ENCODE measurements around the gene TICRR.

TICRR gene

GRCh38 chr15:89662893-89663626 is 87.8 kb downstream of the TICRR start:
- peak overlapping the region; percentile 69 for H3K27ac ChIP-seq (ENCODE audit: low read length)
- no peaks in the 10 kb centered on the region for H3K36me3 ChIP-seq (ENCODE audit: control insufficient read depth in 1 of 2, insufficient read depth in 2 of 2, low read length in 2 of 2)
- H3K4me1 ChIP-seq (ENCODE audit: control insufficient read depth in 1 of 2, insufficient read depth in 2 of 2, low read length in 2 of 2) = peaks cover 5 to 8% of the 10 kb centered on the region in 2 donors
- H3K9me3 ChIP-seq (ENCODE audit: control insufficient read depth in 1 of 2, low read length in 2 of 2) = no peaks in the 10 kb centered on the region
- no peak overlapping the region for H3K4me3 ChIP-seq (ENCODE audit: low read depth in 1 of 2, low read length in 2 of 2)
- no peaks in the 10 kb centered on the region for H3K27me3 ChIP-seq (ENCODE audit: low read depth, low read length)

- Histone ChIP-seq H3K27me3 (ENCODE audit: low read depth, low read length) (no peaks in the 10 kb centered on the region), H3K4me3 (ENCODE audit: low read depth in 1 of 2, low read length in 2 of 2) (no peak overlapping the region), H3K9me3 (ENCODE audit: control insufficient read depth in 1 of 2, low read length in 2 of 2) (no peaks in the 10 kb centered on the region), H3K36me3 (ENCODE audit: control insufficient read depth in 1 of 2, insufficient read depth in 2 of 2, low read length in 2 of 2) (no peaks in the 10 kb centered on the region), H3K27ac (ENCODE audit: low read length) (no peak overlapping the region), H3K4me1 (ENCODE audit: control insufficient read depth in 1 of 2, insufficient read depth in 2 of 2, low read length in 2 of 2) (peaks cover 5 to 8% of the 10 kb centered on the region in 2 donors)
Observed at GRCh38 chr15:89664441-89665350, 89.4 kb downstream of the TICRR start.

- Histone ChIP-seq H3K9me3 (ENCODE audit: control insufficient read depth in 1 of 2, low read length in 2 of 2) (no peaks in the 10 kb centered on the region), H3K27ac (ENCODE audit: low read length) (no peak overlapping the region), H3K4me1 (ENCODE audit: control insufficient read depth in 1 of 2, insufficient read depth in 2 of 2, low read length in 2 of 2) (peaks cover 5 to 8% of the 10 kb centered on the region in 2 donors), H3K27me3 (ENCODE audit: low read depth, low read length) (no peaks in the 10 kb centered on the region), H3K36me3 (ENCODE audit: control insufficient read depth in 1 of 2, insufficient read depth in 2 of 2, low read length in 2 of 2) (no peaks in the 10 kb centered on the region), H3K4me3 (ENCODE audit: low read depth in 1 of 2, low read length in 2 of 2) (peak overlapping the region in 1 of 2 donors; percentile 43)
Observed at GRCh38 chr15:89665449-89666181, 90.3 kb downstream of the TICRR start.

GRCh38 chr15:89666184-89666857 is 91.1 kb downstream of the TICRR start:
- Histone ChIP-seq H3K27me3 (ENCODE audit: low read depth, low read length) (no peaks in the 10 kb centered on the region), H3K27ac (ENCODE audit: low read length) (no peak overlapping the region), H3K4me3 (ENCODE audit: low read depth in 1 of 2, low read length in 2 of 2) (peak overlapping the region in 1 of 2 donors; percentile 43), H3K9me3 (ENCODE audit: control insufficient read depth in 1 of 2, low read length in 2 of 2) (no peaks in the 10 kb centered on the region), H3K36me3 (ENCODE audit: control insufficient read depth in 1 of 2, insufficient read depth in 2 of 2, low read length in 2 of 2) (no peaks in the 10 kb centered on the region), H3K4me1 (ENCODE audit: control insufficient read depth in 1 of 2, insufficient read depth in 2 of 2, low read length in 2 of 2) (peaks cover 5 to 8% of the 10 kb centered on the region in 2 donors)

- no peaks in the 10 kb centered on the region for H3K9me3 ChIP-seq (ENCODE audit: control insufficient read depth in 1 of 2, low read length in 2 of 2)
- no peak overlapping the region for H3K27ac ChIP-seq (ENCODE audit: low read length)
- H3K4me1 ChIP-seq (ENCODE audit: control insufficient read depth in 1 of 2, insufficient read depth in 2 of 2, low read length in 2 of 2) = peaks cover 5 to 8% of the 10 kb centered on the region in 2 donors
- no peaks in the 10 kb centered on the region for H3K36me3 ChIP-seq (ENCODE audit: control insufficient read depth in 1 of 2, insufficient read depth in 2 of 2, low read length in 2 of 2)
- H3K4me3 ChIP-seq (ENCODE audit: low read depth in 1 of 2, low read length in 2 of 2) = no peak overlapping the region
- no peaks in the 10 kb centered on the region for H3K27me3 ChIP-seq (ENCODE audit: low read depth, low read length)
Observed at GRCh38 chr15:89666858-89667705, 91.8 kb downstream of the TICRR start.

- H3K4me3 ChIP-seq (ENCODE audit: low read depth in 1 of 2, low read length in 2 of 2) = no peak overlapping the region
- H3K4me1 ChIP-seq (ENCODE audit: control insufficient read depth in 1 of 2, insufficient read depth in 2 of 2, low read length in 2 of 2) = peaks cover 2 to 8% of the 10 kb centered on the region in 2 donors
- H3K27me3 ChIP-seq (ENCODE audit: low read depth, low read length) = no peaks in the 10 kb centered on the region
- H3K9me3 ChIP-seq (ENCODE audit: control insufficient read depth in 1 of 2, low read length in 2 of 2) = no peaks in the 10 kb centered on the region
- no peaks in the 10 kb centered on the region for H3K36me3 ChIP-seq (ENCODE audit: control insufficient read depth in 1 of 2, insufficient read depth in 2 of 2, low read length in 2 of 2)
- H3K27ac ChIP-seq (ENCODE audit: low read length) = no peak overlapping the region
Observed at GRCh38 chr15:89667706-89667960, 92.4 kb downstream of the TICRR start.

- no peaks in the 10 kb centered on the region for H3K36me3 ChIP-seq (ENCODE audit: control insufficient read depth in 1 of 2, insufficient read depth in 2 of 2, low read length in 2 of 2)
- no peak overlapping the region for H3K27ac ChIP-seq (ENCODE audit: low read length)
- H3K9me3 ChIP-seq (ENCODE audit: control insufficient read depth in 1 of 2, low read length in 2 of 2) = no peaks in the 10 kb centered on the region
- peaks cover 0 to 8% of the 10 kb centered on the region in 2 donors for H3K4me1 ChIP-seq (ENCODE audit: control insufficient read depth in 1 of 2, insufficient read depth in 2 of 2, low read length in 2 of 2)
- H3K4me3 ChIP-seq (ENCODE audit: low read depth in 1 of 2, low read length in 2 of 2) = no peak overlapping the region
- H3K27me3 ChIP-seq (ENCODE audit: low read depth, low read length) = no peaks in the 10 kb centered on the region
Observed at GRCh38 chr15:89668171-89668570, 92.9 kb downstream of the TICRR start.

GRCh38 chr15:89669309-89669865 is 94.1 kb downstream of the TICRR start:
- H3K4me3 ChIP-seq (ENCODE audit: low read depth in 1 of 2, low read length in 2 of 2) = no peak overlapping the region
- H3K9me3 ChIP-seq (ENCODE audit: control insufficient read depth in 1 of 2, low read length in 2 of 2) = no peaks in the 10 kb centered on the region
- H3K4me1 ChIP-seq (ENCODE audit: control insufficient read depth in 1 of 2, insufficient read depth in 2 of 2, low read length in 2 of 2) = peaks cover 0 to 7% of the 10 kb centered on the region in 2 donors
- no peak overlapping the region for H3K27ac ChIP-seq (ENCODE audit: low read length)
- H3K36me3 ChIP-seq (ENCODE audit: control insufficient read depth in 1 of 2, insufficient read depth in 2 of 2, low read length in 2 of 2) = no peaks in the 10 kb centered on the region
- no peaks in the 10 kb centered on the region for H3K27me3 ChIP-seq (ENCODE audit: low read depth, low read length)

- Histone ChIP-seq H3K9me3 (ENCODE audit: control insufficient read depth in 1 of 2, low read length in 2 of 2) (no peaks in the 10 kb centered on the region), H3K27ac (ENCODE audit: low read length) (no peak overlapping the region), H3K4me1 (ENCODE audit: control insufficient read depth in 1 of 2, insufficient read depth in 2 of 2, low read length in 2 of 2) (peaks cover 0 to 2% of the 10 kb centered on the region in 2 donors), H3K27me3 (ENCODE audit: low read depth, low read length) (no peaks in the 10 kb centered on the region), H3K4me3 (ENCODE audit: low read depth in 1 of 2, low read length in 2 of 2) (no peak overlapping the region), H3K36me3 (ENCODE audit: control insufficient read depth in 1 of 2, insufficient read depth in 2 of 2, low read length in 2 of 2) (no peaks in the 10 kb centered on the region)
Observed at GRCh38 chr15:89669941-89670340, 94.7 kb downstream of the TICRR start.

- H3K36me3 ChIP-seq (ENCODE audit: control insufficient read depth in 1 of 2, insufficient read depth in 2 of 2, low read length in 2 of 2) = no peaks in the 10 kb centered on the region
- no peaks in the 10 kb centered on the region for H3K9me3 ChIP-seq (ENCODE audit: control insufficient read depth in 1 of 2, low read length in 2 of 2)
- no peak overlapping the region for H3K27ac ChIP-seq (ENCODE audit: low read length)
- H3K4me3 ChIP-seq (ENCODE audit: low read depth in 1 of 2, low read length in 2 of 2) = no peak overlapping the region
- H3K4me1 ChIP-seq (ENCODE audit: control insufficient read depth in 1 of 2, insufficient read depth in 2 of 2, low read length in 2 of 2) = no peaks in the 10 kb centered on the region
- H3K27me3 ChIP-seq (ENCODE audit: low read depth, low read length) = no peaks in the 10 kb centered on the region
Observed at GRCh38 chr15:89670971-89671560, 95.8 kb downstream of the TICRR start.
